ENCODE results near the gene CTU1. TPM values are rescaled to one million over a fixed set of nuclear protein-coding genes. Genes with fewer than 3 reads are reported as not detected.

Gene CTU1
- total and polyA plus RNA-seq, 12 donors = 2.0 to 5.6 (median 3.2) TPM

- intact Hi-C loops (cut with DNase I) = loop anchor here in 7 of 10 donors (5.0 to 10.0 kb wide), 4 partner anchors 156 to 166 kb away; no protein-coding TSS in a partner anchor
- no peak for TF ChIP-seq CTCF (IDR thresholded peaks at IDR 0.05)
- no peaks in the 10 kb centered on the region for H3K36me3 ChIP-seq
- DNase-seq (no peak), ATAC-seq (no peak)
- peaks cover 0 to 5% (median 0%) of the 10 kb centered on the region in 9 donors for H3K4me1 ChIP-seq
- no peak overlapping the region for H3K4me3 ChIP-seq
- no peaks in the 10 kb centered on the region for H3K9me3 ChIP-seq
- H3K27ac ChIP-seq = no peak overlapping the region
- WGBS, 2 donors = 67 to 69% methylated on average over 8 of the region's 8 CpGs
- no peaks in the 10 kb centered on the region for H3K27me3 ChIP-seq
These were observed 17.7 kb downstream of the CTU1 start for GRCh38 chr19:51090471-51090870.

GRCh38 chr19:51089786-51090185 is 18.4 kb downstream of the CTU1 start:
- Histone ChIP-seq H3K27ac (no peak overlapping the region), H3K4me3 (no peak overlapping the region), H3K4me1 (peaks cover 0 to under 1% (median 0%) of the 10 kb centered on the region in 9 donors), H3K36me3 (no peaks in the 10 kb centered on the region), H3K9me3 (no peaks in the 10 kb centered on the region), H3K27me3 (no peaks in the 10 kb centered on the region)
- ATAC-seq (no peak), DNase-seq (no peak)
- intact Hi-C loops (cut with DNase I) = loop anchor here in 7 of 10 donors (5.0 to 10.0 kb wide), 4 partner anchors 155 to 165 kb away; no protein-coding TSS in a partner anchor
- WGBS, 2 donors = 70 to 81% methylated on average over 17 of the region's 17 CpGs
- no peak for TF ChIP-seq CTCF (IDR thresholded peaks at IDR 0.05)

GRCh38 chr19:51086153-51086850 is 21.9 kb downstream of the CTU1 start:
- H3K9me3 ChIP-seq = no peaks in the 10 kb centered on the region
- ATAC-seq (no peak), DNase-seq (no peak)
- no peak overlapping the region for H3K27ac ChIP-seq
- H3K4me1 ChIP-seq = no peaks in the 10 kb centered on the region
- intact Hi-C loops (cut with DNase I) = no loop called here
- peaks cover 0 to 4% (median 0%) of the 10 kb centered on the region in 7 donors for H3K27me3 ChIP-seq
- TF ChIP-seq CTCF (IDR thresholded peaks at IDR 0.05) = no peak
- 87 to 88% methylated on average over 18 of the region's 18 CpGs for WGBS, 2 donors
- H3K36me3 ChIP-seq = no peaks in the 10 kb centered on the region
- no peak overlapping the region for H3K4me3 ChIP-seq

GRCh38 chr19:51084505-51084904 is 23.7 kb downstream of the CTU1 start:
- H3K9me3 ChIP-seq = no peaks in the 10 kb centered on the region
- TF ChIP-seq CTCF (IDR thresholded peaks at IDR 0.05) = no peak
- H3K4me3 ChIP-seq = no peak overlapping the region
- intact Hi-C loops (cut with DNase I) = loop anchor here in 1 of 10 donors (5.0 kb wide), 1 partner anchor 57 kb away; the partner anchor contains the start of gene KLK11
- no peak for DNase-seq
- 77 to 81% methylated on average over 6 to 7 of the region's 7 CpGs for WGBS, 2 donors
- no peak overlapping the region for H3K27ac ChIP-seq
- no peak for ATAC-seq
- peaks cover 0 to 4% (median under 1%) of the 10 kb centered on the region in 9 donors for H3K4me1 ChIP-seq
- peaks cover 0 to 4% (median 0%) of the 10 kb centered on the region in 7 donors for H3K27me3 ChIP-seq
- H3K36me3 ChIP-seq = no peaks in the 10 kb centered on the region

Data from heart right ventricle (tissue), 16 donors.